ENCODE measurements around the gene STK32B.

DNA sequence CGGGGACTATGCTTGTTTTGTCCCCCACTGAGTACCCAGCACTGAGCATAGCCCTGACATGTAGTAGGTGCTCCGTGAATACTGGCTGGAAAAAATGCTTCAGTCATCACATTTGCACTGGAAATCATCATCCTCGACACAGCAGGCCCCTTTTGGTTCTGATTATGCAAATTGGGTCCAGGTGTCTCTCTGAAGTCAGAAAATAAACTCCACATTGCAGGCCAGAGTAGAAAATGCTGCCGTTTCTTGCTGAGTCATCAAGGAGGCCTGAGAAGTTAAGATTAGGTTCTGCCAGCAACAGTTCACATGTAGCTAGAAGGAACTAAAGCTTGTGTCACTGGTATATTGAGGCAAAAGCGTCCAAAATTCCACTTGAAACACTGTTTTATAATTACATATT lies 15.0 kb upstream of the STK32B start:
- TF ChIP-seq CTCF (conservative IDR thresholded peaks at IDR 0.05; ENCODE audit: low read depth, low read length) = no peak
- TF ChIP-seq EZH2 (IDR thresholded peaks at IDR 0.05; ENCODE audit: low read length, unreplicated experiment) = no peak
